C4-2B (cell line): ENCODE measurements around the gene RAB43.

Experiments used
- H3K27ac ChIP-seq: fragments of 450-650 bp; 2 replicates; pipeline ENCODE4 v1.5.1; 2017
- CTCF ChIP-seq: fragments of 450-650 bp; conservative IDR thresholded peaks from 2 replicates; pipeline ENCODE4 v1.5.1; 2017; ENCODE audit warnings: mild to moderate bottlenecking
- ZFX ChIP-seq: fragments of 450-650 bp; IDR thresholded peaks from 2 replicates; pipeline ENCODE4 v1.6.1; 2017

Gene RAB43

GRCh38 chr3:129065720-129066073 is 55.9 kb downstream of the RAB43 start:
- no peak overlapping the region for H3K27ac ChIP-seq
- TF ChIP-seq CTCF (no peak), ZFX (no peak)

- H3K27ac ChIP-seq: no peak overlapping the region
- TF ChIP-seq CTCF (no peak), ZFX (no peak)
These were observed 56.4 kb downstream of the RAB43 start for GRCh38 chr3:129065016-129065719.

GRCh38 chr3:129063841-129064482 is 57.6 kb downstream of the RAB43 start:
- TF ChIP-seq CTCF (no peak), ZFX (no peak)
- H3K27ac ChIP-seq: no peak overlapping the region

- TF ChIP-seq CTCF (no peak), ZFX (no peak)
- H3K27ac ChIP-seq: no peak overlapping the region
These were observed 58.4 kb downstream of the RAB43 start for GRCh38 chr3:129063091-129063640.

GRCh38 chr3:129061888-129062834 is 59.4 kb downstream of the RAB43 start:
- TF ChIP-seq ZFX (no peak), CTCF (no peak)
- no peak overlapping the region for H3K27ac ChIP-seq

GRCh38 chr3:129061023-129061887 is 60.3 kb downstream of the RAB43 start:
- TF ChIP-seq CTCF (no peak), ZFX (no peak)
- no peak overlapping the region for H3K27ac ChIP-seq
